Mesendoderm (in vitro differentiated cells): ENCODE measurements around the gene ABI3BP.

Source experiments
- DNase-seq: peaks from one replicate; pipeline ENCODE4 v3.0.0; 2013
- H2AK5ac ChIP-seq: 2 replicates; pipeline ENCODE4 v1.6.1; 2013; ENCODE audit warnings: low read length, inconsistent platforms
- H2BK120ac ChIP-seq: 2 replicates; pipeline ENCODE4 v1.6.1; 2013; ENCODE audit warnings: low read depth, mild to moderate bottlenecking, low read length, moderate library complexity, mixed read lengths
- H2BK15ac ChIP-seq: replicated peaks from 2 replicates; pipeline ENCODE4 v1.6.1; 2013; ENCODE audit warnings: low read depth, mild to moderate bottlenecking, moderate library complexity
- H2BK5ac ChIP-seq: 2 replicates; pipeline ENCODE4 v1.6.1; 2013; ENCODE audit warnings: low read length, inconsistent platforms
- H3K18ac ChIP-seq: 2 replicates; pipeline ENCODE4 v1.6.1; 2013; ENCODE audit warnings: mild to moderate bottlenecking, low read length, mixed read lengths
- H3K23ac ChIP-seq: one replicate; pipeline ENCODE4 v1.6.1; 2013; ENCODE audit warnings: low read length
- H3K27ac ChIP-seq: 2 replicates; pipeline ENCODE4 v1.5.1; 2013; ENCODE audit warnings: low read depth, mild to moderate bottlenecking, inconsistent platforms, low read length, moderate library complexity
- H3K27me3 ChIP-seq: 2 replicates; pipeline ENCODE4 v1.6.1; 2013; ENCODE audit warnings: low read length, control low read depth, mild to moderate bottlenecking, inconsistent platforms; ENCODE audit not compliant: insufficient read depth, poor library complexity
- H3K36me3 ChIP-seq: 2 replicates; pipeline ENCODE4 v1.6.1; 2013; ENCODE audit warnings: low read length, inconsistent platforms; ENCODE audit not compliant: control insufficient read depth, insufficient read depth
- H3K4ac ChIP-seq: one replicate; pipeline ENCODE4 v1.6.1; 2013; ENCODE audit warnings: low read depth, mild to moderate bottlenecking, low read length, moderate library complexity
- H3K4me1 ChIP-seq: 2 replicates; pipeline ENCODE4 v1.6.1; 2013; ENCODE audit warnings: low read depth, low read length, inconsistent platforms; ENCODE audit not compliant: control insufficient read depth
- H3K4me2 ChIP-seq: 2 replicates; pipeline ENCODE4 v1.6.1; 2013; ENCODE audit warnings: low read length
- H3K4me3 ChIP-seq: 2 replicates; pipeline ENCODE4 v1.5.1; 2013; ENCODE audit warnings: mild to moderate bottlenecking, low read length
- H3K56ac ChIP-seq: one replicate; pipeline ENCODE4 v1.6.1; 2013; ENCODE audit warnings: low read length
- H3K79me1 ChIP-seq: 2 replicates; pipeline ENCODE4 v1.6.1; 2013; ENCODE audit warnings: low read length, inconsistent platforms
- H3K79me2 ChIP-seq: 2 replicates; pipeline ENCODE4 v1.6.1; 2013; ENCODE audit warnings: mild to moderate bottlenecking, low read length; ENCODE audit not compliant: control insufficient read depth, insufficient read depth
- H3K9ac ChIP-seq: 2 replicates; pipeline ENCODE4 v1.6.1; 2013; ENCODE audit warnings: low read length, inconsistent platforms
- H4K5ac ChIP-seq: one replicate; pipeline ENCODE4 v1.6.1; 2013; ENCODE audit warnings: low read length
- H4K8ac ChIP-seq: one replicate; pipeline ENCODE4 v1.6.1; 2013; ENCODE audit warnings: low read depth, mild to moderate bottlenecking, control low read depth, low read length, moderate library complexity
- WGBS: extraction: QIAGEN DNeasy Blood & Tissue Kit; methylation state at CpG from one replicate; pipeline ENCODE4 v1.1.7; 2013; ENCODE audit warnings: low lambda C conversion rate, missing lambda C conversion rate; ENCODE audit not compliant: insufficient coverage; ENCODE audit errors: extremely low coverage; 5-methylcytosine and 5-hydroxymethylcytosine counted together

Gene ABI3BP

DNA sequence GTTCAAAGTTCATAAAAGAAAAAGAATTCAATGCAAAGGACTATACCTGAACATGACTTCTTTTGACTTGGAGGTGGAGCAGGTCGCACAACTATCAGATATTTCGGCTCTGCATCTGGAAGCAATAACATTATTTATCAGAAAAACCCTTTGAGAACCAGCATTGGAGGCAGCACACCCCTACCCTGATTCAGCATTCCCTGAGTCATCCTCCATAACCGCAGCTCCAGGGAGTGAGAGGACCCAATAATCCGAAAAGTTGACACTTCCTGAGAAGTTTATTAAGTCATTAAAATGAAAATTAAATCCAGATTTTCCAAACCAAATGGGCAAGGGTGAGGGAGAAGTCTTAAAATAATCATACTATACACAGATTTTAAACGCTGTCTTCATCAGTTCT is 90.6 kb downstream of the ABI3BP start:
- Histone ChIP-seq H3K9ac (no peak overlapping the region), H3K4me2 (no peak overlapping the region), H3K79me2 (no peaks in the 10 kb centered on the region), H3K4ac (no peak overlapping the region), H2BK5ac (no peak overlapping the region), H4K8ac (no peak overlapping the region), H2BK120ac (no peak overlapping the region), H2AK5ac (no peak overlapping the region), H3K4me1 (no peaks in the 10 kb centered on the region), H2BK15ac (no peak overlapping the region), H3K27ac (no peak overlapping the region), H3K18ac (no peak overlapping the region), H3K79me1 (no peaks in the 10 kb centered on the region), H4K5ac (no peak overlapping the region), H3K23ac (no peak overlapping the region), H3K56ac (no peak overlapping the region), H3K4me3 (no peak overlapping the region), H3K36me3 (no peaks in the 10 kb centered on the region), H3K27me3 (no peaks in the 10 kb centered on the region)
- WGBS: no CpG with 5 or more reads among the region's 5 CpGs
- no peak for DNase-seq

- no peak overlapping the region for H2AK5ac ChIP-seq
- no peaks in the 10 kb centered on the region for H3K36me3 ChIP-seq
- H3K79me2 ChIP-seq: no peaks in the 10 kb centered on the region
- H3K4me2 ChIP-seq: no peak overlapping the region
- no peak for DNase-seq
- no peak overlapping the region for H2BK5ac ChIP-seq
- no peak overlapping the region for H3K27ac ChIP-seq
- H3K56ac ChIP-seq: no peak overlapping the region
- no peaks in the 10 kb centered on the region for H3K4me1 ChIP-seq
- no peak overlapping the region for H3K18ac ChIP-seq
- H3K9ac ChIP-seq: no peak overlapping the region
- no peak overlapping the region for H3K4me3 ChIP-seq
- no peaks in the 10 kb centered on the region for H3K79me1 ChIP-seq
- no peak overlapping the region for H4K8ac ChIP-seq
- no peaks in the 10 kb centered on the region for H3K27me3 ChIP-seq
- no peak overlapping the region for H4K5ac ChIP-seq
- H2BK120ac ChIP-seq: no peak overlapping the region
- WGBS: no CpG with 5 or more reads among the region's 2 CpGs
- no peak overlapping the region for H3K4ac ChIP-seq
- no peak overlapping the region for H3K23ac ChIP-seq
- no peak overlapping the region for H2BK15ac ChIP-seq
Observed at GRCh38 chr3:100900671-100901335, 92.4 kb downstream of the ABI3BP start.

DNA sequence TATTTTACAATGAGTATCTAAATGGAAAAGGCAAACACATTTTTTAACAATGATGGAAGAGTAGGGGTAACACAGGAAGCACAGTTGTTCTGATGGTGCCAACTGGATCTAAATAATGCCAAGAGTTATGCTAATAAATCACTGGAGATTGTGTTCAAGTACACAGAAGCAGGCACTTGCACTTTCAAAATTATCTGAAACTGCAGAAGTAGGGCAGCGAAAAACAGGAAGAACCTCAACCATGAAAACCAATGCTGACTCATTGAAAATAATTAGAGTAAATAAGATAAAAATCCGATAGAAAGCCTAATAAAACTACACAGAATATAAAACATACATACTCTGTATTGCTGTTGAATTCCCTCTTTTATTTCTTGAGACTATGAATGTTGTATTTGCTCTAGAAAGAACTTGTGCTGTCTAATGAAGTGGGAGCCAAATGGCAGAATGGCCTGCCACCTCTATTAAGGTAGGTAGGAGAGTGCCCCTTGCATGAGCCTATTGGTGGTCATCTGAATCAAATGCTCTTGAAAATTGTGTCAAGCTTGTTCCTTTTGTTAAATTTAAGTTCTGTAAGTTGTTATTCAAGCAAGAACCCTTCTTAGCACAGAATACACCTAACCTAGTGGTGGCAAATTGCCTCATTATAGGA is 93.7 kb downstream of the ABI3BP start:
- Histone ChIP-seq H3K36me3 (no peaks in the 10 kb centered on the region), H3K56ac (no peak overlapping the region), H3K4me2 (no peak overlapping the region), H4K8ac (no peak overlapping the region), H2BK120ac (no peak overlapping the region), H3K4me1 (no peaks in the 10 kb centered on the region), H3K23ac (no peak overlapping the region), H3K79me2 (no peaks in the 10 kb centered on the region), H4K5ac (no peak overlapping the region), H2AK5ac (no peak overlapping the region), H2BK5ac (no peak overlapping the region), H3K4ac (no peak overlapping the region), H3K27ac (no peak overlapping the region), H2BK15ac (no peak overlapping the region), H3K4me3 (no peak overlapping the region), H3K9ac (no peak overlapping the region), H3K18ac (no peak overlapping the region), H3K79me1 (no peaks in the 10 kb centered on the region), H3K27me3 (no peaks in the 10 kb centered on the region)
- no CpG with 5 or more reads among the region's 2 CpGs for WGBS
- no peak for DNase-seq

DNA sequence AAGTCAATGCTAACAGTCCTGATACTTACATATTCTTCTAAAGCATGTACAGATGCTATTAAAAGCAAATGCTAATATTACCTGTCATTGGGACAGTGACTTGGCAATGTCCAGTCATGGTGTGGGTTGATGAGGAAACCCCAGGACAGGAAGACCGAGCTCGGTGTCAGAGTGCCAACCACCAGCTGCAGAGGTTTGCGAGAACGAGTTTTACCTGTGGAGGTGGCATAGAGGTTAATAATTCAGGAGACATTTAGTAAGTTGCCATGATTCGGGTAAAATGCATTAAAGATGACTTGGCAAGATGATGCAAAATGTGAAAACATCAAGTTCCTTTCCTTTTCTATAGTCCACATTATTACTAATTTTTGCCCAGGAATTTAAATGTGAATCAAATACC is 94.5 kb downstream of the ABI3BP start:
- H3K36me3 ChIP-seq: no peaks in the 10 kb centered on the region
- H3K27ac ChIP-seq: no peak overlapping the region
- H3K4ac ChIP-seq: no peak overlapping the region
- H3K4me1 ChIP-seq: no peaks in the 10 kb centered on the region
- no peak overlapping the region for H3K9ac ChIP-seq
- H3K79me1 ChIP-seq: no peaks in the 10 kb centered on the region
- no peak overlapping the region for H2AK5ac ChIP-seq
- no peak overlapping the region for H4K8ac ChIP-seq
- no peak overlapping the region for H4K5ac ChIP-seq
- no peak overlapping the region for H2BK120ac ChIP-seq
- no peaks in the 10 kb centered on the region for H3K27me3 ChIP-seq
- H3K18ac ChIP-seq: no peak overlapping the region
- no peak overlapping the region for H2BK5ac ChIP-seq
- no peaks in the 10 kb centered on the region for H3K79me2 ChIP-seq
- no peak overlapping the region for H2BK15ac ChIP-seq
- no peak overlapping the region for H3K4me3 ChIP-seq
- H3K56ac ChIP-seq: no peak overlapping the region
- no peak for DNase-seq
- H3K23ac ChIP-seq: no peak overlapping the region
- WGBS: no CpG with 5 or more reads among the region's 5 CpGs
- H3K4me2 ChIP-seq: no peak overlapping the region

GRCh38 chr3:100896994-100897393 is 96.2 kb downstream of the ABI3BP start:
- H3K79me2 ChIP-seq: no peaks in the 10 kb centered on the region
- H3K79me1 ChIP-seq: no peaks in the 10 kb centered on the region
- H3K4me2 ChIP-seq: no peak overlapping the region
- H2AK5ac ChIP-seq: no peak overlapping the region
- no peak overlapping the region for H2BK120ac ChIP-seq
- DNase-seq: no peak
- no peak overlapping the region for H3K4ac ChIP-seq
- H3K56ac ChIP-seq: no peak overlapping the region
- no peaks in the 10 kb centered on the region for H3K27me3 ChIP-seq
- H3K4me3 ChIP-seq: no peak overlapping the region
- no peaks in the 10 kb centered on the region for H3K36me3 ChIP-seq
- no peak overlapping the region for H3K23ac ChIP-seq
- no peak overlapping the region for H2BK5ac ChIP-seq
- no peak overlapping the region for H4K5ac ChIP-seq
- no CpG with 5 or more reads among the region's 2 CpGs for WGBS
- no peaks in the 10 kb centered on the region for H3K4me1 ChIP-seq
- H3K27ac ChIP-seq: no peak overlapping the region
- H2BK15ac ChIP-seq: no peak overlapping the region
- H3K18ac ChIP-seq: no peak overlapping the region
- no peak overlapping the region for H3K9ac ChIP-seq
- H4K8ac ChIP-seq: no peak overlapping the region

DNA sequence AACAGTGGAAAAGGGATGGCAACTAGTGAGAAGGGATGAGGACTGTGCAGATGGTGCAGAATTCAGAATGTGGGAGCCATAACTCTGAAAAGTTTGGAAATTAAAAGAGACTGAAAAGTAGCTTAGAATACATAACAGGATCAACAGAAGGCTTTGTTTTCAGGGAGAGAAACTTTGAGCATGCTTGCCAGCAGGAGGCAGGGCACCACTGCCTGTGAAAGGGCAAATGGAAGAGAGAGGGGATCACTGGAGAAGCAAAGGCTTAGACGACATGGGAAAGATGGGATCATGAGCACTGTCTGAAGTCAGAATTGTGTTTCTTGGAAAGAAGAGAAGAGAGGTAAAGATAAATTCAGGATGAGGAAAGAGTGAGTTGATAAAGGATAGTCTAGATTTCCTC is 99.6 kb downstream of the ABI3BP start:
- DNase-seq: peak; percentile 70
- H2BK15ac ChIP-seq: no peak overlapping the region
- WGBS: no CpG with 5 or more reads among the region's 1 CpG
- no peak overlapping the region for H3K56ac ChIP-seq
- no peaks in the 10 kb centered on the region for H3K36me3 ChIP-seq
- H3K27me3 ChIP-seq: no peaks in the 10 kb centered on the region
- H3K9ac ChIP-seq: no peak overlapping the region
- H3K4me3 ChIP-seq: no peak overlapping the region
- no peak overlapping the region for H2AK5ac ChIP-seq
- no peaks in the 10 kb centered on the region for H3K4me1 ChIP-seq
- no peak overlapping the region for H3K18ac ChIP-seq
- no peak overlapping the region for H2BK5ac ChIP-seq
- H2BK120ac ChIP-seq: no peak overlapping the region
- H3K79me2 ChIP-seq: no peaks in the 10 kb centered on the region
- H3K4me2 ChIP-seq: no peak overlapping the region
- H3K27ac ChIP-seq: no peak overlapping the region
- no peak overlapping the region for H4K5ac ChIP-seq
- H3K4ac ChIP-seq: no peak overlapping the region
- no peak overlapping the region for H4K8ac ChIP-seq
- no peak overlapping the region for H3K23ac ChIP-seq
- no peaks in the 10 kb centered on the region for H3K79me1 ChIP-seq
